ENCODE data around the gene PTPRM. TPM values are rescaled to one million over a fixed set of nuclear protein-coding genes. Genes with fewer than 3 reads are reported as not detected.

The PTPRM gene
- total RNA-seq, 1 donor from 2014 or later = 257 TPM

GRCh38 chr18:7725897-7726296 is 158.8 kb downstream of the PTPRM start:
- Histone ChIP-seq H3K4me3 (no peak overlapping the region), H3K4me1 (peaks cover 0 to 14% of the 10 kb centered on the region in 2 donors), H3K9me3 (no peaks in the 10 kb centered on the region), H3K27ac (no peak overlapping the region), H3K27me3 (no peaks in the 10 kb centered on the region), H3K36me3 (no peaks in the 10 kb centered on the region)
- TF ChIP-seq, protein P1, sequence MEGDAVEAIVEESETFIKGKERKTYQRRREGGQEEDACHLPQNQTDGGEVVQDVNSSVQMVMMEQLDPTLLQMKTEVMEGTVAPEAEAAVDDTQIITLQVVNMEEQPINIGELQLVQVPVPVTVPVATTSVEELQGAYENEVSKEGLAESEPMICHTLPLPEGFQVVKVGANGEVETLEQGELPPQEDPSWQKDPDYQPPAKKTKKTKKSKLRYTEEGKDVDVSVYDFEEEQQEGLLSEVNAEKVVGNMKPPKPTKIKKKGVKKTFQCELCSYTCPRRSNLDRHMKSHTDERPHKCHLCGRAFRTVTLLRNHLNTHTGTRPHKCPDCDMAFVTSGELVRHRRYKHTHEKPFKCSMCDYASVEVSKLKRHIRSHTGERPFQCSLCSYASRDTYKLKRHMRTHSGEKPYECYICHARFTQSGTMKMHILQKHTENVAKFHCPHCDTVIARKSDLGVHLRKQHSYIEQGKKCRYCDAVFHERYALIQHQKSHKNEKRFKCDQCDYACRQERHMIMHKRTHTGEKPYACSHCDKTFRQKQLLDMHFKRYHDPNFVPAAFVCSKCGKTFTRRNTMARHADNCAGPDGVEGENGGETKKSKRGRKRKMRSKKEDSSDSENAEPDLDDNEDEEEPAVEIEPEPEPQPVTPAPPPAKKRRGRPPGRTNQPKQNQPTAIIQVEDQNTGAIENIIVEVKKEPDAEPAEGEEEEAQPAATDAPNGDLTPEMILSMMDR (IDR thresholded peaks at IDR 0.05) = no peak
- intact Hi-C loops (cut with DNase I) = no loop called here
- no peak for DNase-seq (ENCODE audit: low spot score in 2 of 2)

DNA sequence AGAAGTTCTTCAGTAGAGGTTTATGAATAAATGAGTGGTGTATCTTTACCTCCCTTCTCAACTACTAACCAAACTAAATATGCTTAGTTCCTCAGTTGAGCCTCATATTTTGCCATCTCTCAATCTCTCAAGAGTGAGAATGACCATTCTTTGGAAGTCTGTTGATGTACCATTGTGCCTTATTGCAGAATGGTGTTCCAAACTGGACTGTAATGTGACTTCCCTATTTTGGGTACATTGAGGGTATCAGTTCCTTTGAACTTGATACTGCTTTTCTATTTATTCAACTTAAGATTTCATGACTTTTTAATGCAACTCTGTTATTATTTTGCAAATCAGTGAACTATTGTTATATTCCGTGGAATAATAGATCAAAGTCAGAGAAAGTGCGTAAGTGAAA is 159.4 kb downstream of the PTPRM start:
- no peaks in the 10 kb centered on the region for H3K9me3 ChIP-seq
- H3K36me3 ChIP-seq = no peaks in the 10 kb centered on the region
- no peak overlapping the region for H3K4me3 ChIP-seq
- no peak overlapping the region for H3K27ac ChIP-seq
- no peaks in the 10 kb centered on the region for H3K27me3 ChIP-seq
- TF ChIP-seq, protein P1 (IDR thresholded peaks at IDR 0.05) = no peak
- peaks cover 0 to 14% of the 10 kb centered on the region in 2 donors for H3K4me1 ChIP-seq
- DNase-seq (ENCODE audit: low spot score in 2 of 2) = no peak
- intact Hi-C loops (cut with DNase I) = no loop called here

- DNase-seq (ENCODE audit: low spot score in 2 of 2) = no peak
- Histone ChIP-seq H3K27me3 (no peaks in the 10 kb centered on the region), H3K9me3 (no peaks in the 10 kb centered on the region), H3K27ac (peak overlapping the region in 1 of 2 donors; percentile 7), H3K36me3 (no peaks in the 10 kb centered on the region), H3K4me3 (no peak overlapping the region), H3K4me1 (peaks cover 0 to 14% of the 10 kb centered on the region in 2 donors)
- TF ChIP-seq, protein P1 (IDR thresholded peaks at IDR 0.05) = no peak
- intact Hi-C loops (cut with DNase I) = no loop called here
These were observed 160.4 kb downstream of the PTPRM start for GRCh38 chr18:7727361-7728076.

DNA sequence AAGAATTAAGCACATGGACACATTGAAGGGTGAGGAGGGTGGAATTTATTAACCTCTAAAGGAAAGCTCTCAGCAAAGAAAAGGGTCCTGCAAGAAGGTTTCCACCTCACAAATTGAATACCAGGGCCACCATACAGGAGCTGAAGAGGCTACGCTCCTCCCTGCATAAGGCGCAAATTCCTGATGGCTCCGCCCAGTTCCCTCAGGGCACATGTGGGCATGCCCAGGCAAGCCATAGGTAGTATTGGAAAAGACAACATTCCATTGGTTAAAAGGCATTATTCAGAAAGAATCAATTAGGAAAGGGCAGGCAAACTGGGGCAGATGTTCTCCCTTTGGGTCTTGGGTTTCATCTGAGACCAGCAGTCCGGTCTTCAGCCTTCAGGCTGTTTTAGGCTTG is 161.2 kb downstream of the PTPRM start:
- Histone ChIP-seq H3K4me3 (no peak overlapping the region), H3K27me3 (no peaks in the 10 kb centered on the region), H3K27ac (no peak overlapping the region), H3K4me1 (peaks cover 0 to 14% of the 10 kb centered on the region in 2 donors), H3K9me3 (no peaks in the 10 kb centered on the region), H3K36me3 (no peaks in the 10 kb centered on the region)
- intact Hi-C loops (cut with DNase I) = no loop called here
- no peak for DNase-seq (ENCODE audit: low spot score in 2 of 2)
- TF ChIP-seq, protein P1 (IDR thresholded peaks at IDR 0.05) = no peak

GRCh38 chr18:7729868-7730267 is 162.8 kb downstream of the PTPRM start:
- H3K9me3 ChIP-seq = no peaks in the 10 kb centered on the region
- H3K27ac ChIP-seq = no peak overlapping the region
- no peaks in the 10 kb centered on the region for H3K27me3 ChIP-seq
- H3K36me3 ChIP-seq = no peaks in the 10 kb centered on the region
- TF ChIP-seq, protein P1 (IDR thresholded peaks at IDR 0.05) = no peak
- H3K4me3 ChIP-seq = no peak overlapping the region
- intact Hi-C loops (cut with DNase I) = no loop called here
- DNase-seq (ENCODE audit: low spot score in 2 of 2) = no peak
- H3K4me1 ChIP-seq = peaks cover 0 to 14% of the 10 kb centered on the region in 2 donors

All from ascending aorta (tissue), 2 donors.